HG02840 (cell line): Measurements from ENCODE around the gene PLRG1.

Experiments
- ATAC-seq: cut with Tn5 transposase; IDR thresholded peaks from one replicate; pipeline ENCODE4 v1.9.1; 2021; ENCODE audit warnings: mild to moderate bottlenecking, moderate library complexity, moderate number of reproducible peaks; ENCODE audit not compliant: unreplicated experiment, low FRiP score

PLRG1 gene

GRCh38 chr4:154485127-154485773 is 65.0 kb downstream of the PLRG1 start:
- peak; percentile 98 for ATAC-seq
